Endodermal cell (in vitro differentiated cells): ENCODE results near the gene TMEM87A. TPM values are rescaled to one million over a fixed set of nuclear protein-coding genes. Genes with fewer than 3 reads are reported as not detected.

ENCODE experiments used
- DNase-seq: peaks from one replicate; pipeline ENCODE4 v3.0.0-alpha.2; 2017
- H3K27ac ChIP-seq: 2 replicates; pipeline ENCODE4 v1.5.1; 2013; ENCODE audit warnings: mild to moderate bottlenecking, low read depth, low read length, moderate library complexity
- H3K27me3 ChIP-seq: 2 replicates; pipeline ENCODE4 v1.6.1; 2013; ENCODE audit warnings: mild to moderate bottlenecking, low read length, moderate library complexity; ENCODE audit not compliant: insufficient read depth, control insufficient read depth, poor library complexity, severe bottlenecking
- H3K36me3 ChIP-seq: 2 replicates; pipeline ENCODE4 v1.7.0; 2013; ENCODE audit warnings: mild to moderate bottlenecking, low read length, moderate library complexity; ENCODE audit not compliant: control insufficient read depth, insufficient read depth
- H3K4me1 ChIP-seq: one replicate; pipeline ENCODE4 v1.7.0; 2013; ENCODE audit warnings: low read length; ENCODE audit not compliant: control insufficient read depth, insufficient read depth
- H3K4me3 ChIP-seq: 2 replicates; pipeline ENCODE4 v1.5.1; 2013; ENCODE audit warnings: mild to moderate bottlenecking, low read length, moderate library complexity
- H3K9ac ChIP-seq: 2 replicates; pipeline ENCODE4 v1.6.1; 2013; ENCODE audit warnings: mild to moderate bottlenecking, low read length, moderate library complexity; ENCODE audit not compliant: poor library complexity, severe bottlenecking; ENCODE audit errors: extremely low read depth
- H3K9me3 ChIP-seq: 2 replicates; pipeline ENCODE4 v1.6.1; 2013; ENCODE audit warnings: mild to moderate bottlenecking, low read length, moderate library complexity; ENCODE audit not compliant: control insufficient read depth
- H3K27ac Mint-ChIP-seq: 2 replicates; pipeline ENCODE4 v1.8.0; 2020; ENCODE audit warnings: mixed read lengths
- H3K27me3 Mint-ChIP-seq: 2 replicates; pipeline ENCODE4 v1.8.0; 2021; ENCODE audit warnings: mild to moderate bottlenecking, mixed read lengths; ENCODE audit not compliant: insufficient read depth
- H3K36me3 Mint-ChIP-seq: 2 replicates; pipeline ENCODE4 v1.8.0; 2020; ENCODE audit warnings: low read depth, mixed read lengths
- H3K4me1 Mint-ChIP-seq: 2 replicates; pipeline ENCODE4 v1.8.0; 2020; ENCODE audit warnings: mixed read lengths
- H3K4me3 Mint-ChIP-seq: 2 replicates; pipeline ENCODE4 v1.8.0; 2020; ENCODE audit warnings: mild to moderate bottlenecking, moderate library complexity, mixed read lengths
- H3K9me3 Mint-ChIP-seq: 2 replicates; pipeline ENCODE4 v1.8.0; 2020; ENCODE audit warnings: mild to moderate bottlenecking, mixed read lengths
- CTCF ChIP-seq: fragments of 200-600 bp; sonication (generic); conservative IDR thresholded peaks from 2 replicates; pipeline ENCODE4 v1.5.0; 2021; ENCODE audit warnings: antibody characterized with exemption, mild to moderate bottlenecking
- WGBS, 2 experiments: methylation state at CpG; one replicate each; pipeline versions ENCODE4 v1.1.5 to v1.1.7; 2013; ENCODE audit warnings: missing lambda C conversion rate in 2 of 2, mixed read lengths in 1 of 2; ENCODE audit not compliant: insufficient coverage in 1 of 2, insufficient read length in 1 of 2; 5-methylcytosine and 5-hydroxymethylcytosine counted together
- total RNA-seq, 2 donors: library from RNA; stranded (reverse); fragmentation: NEBNext Ultra II Directional in 1 of 2; extraction: Animal tissue kit (Norgen Biotek cat#: 25700) in 1 of 2; gene quantifications; 2 replicates in 1 of 2; 3 replicates in 1 of 2; pipeline ENCODE4 v1.2.1, GENCODE V29; 2021

TMEM87A gene
- total RNA-seq, 2 donors from 2014 or later = 33.7 to 37.4 TPM

GRCh38 chr15:42286445-42287029, 13.3 kb upstream of the TMEM87A start:
- no peak overlapping the region for H3K4me3 ChIP-seq
- no peaks in the 10 kb centered on the region for H3K9me3 Mint-ChIP-seq
- H3K27ac Mint-ChIP-seq = no peak overlapping the region
- TF ChIP-seq CTCF = no peak
- no peaks in the 10 kb centered on the region for H3K27me3 ChIP-seq
- DNase-seq = no peak
- no peaks in the 10 kb centered on the region for H3K36me3 ChIP-seq
- WGBS, 2 experiments = 85 to 96% methylated on average over 3 to 4 of the region's 4 CpGs
- no peaks in the 10 kb centered on the region for H3K27me3 Mint-ChIP-seq
- no peak overlapping the region for H3K27ac ChIP-seq
- no peaks in the 10 kb centered on the region for H3K4me1 Mint-ChIP-seq
- no peaks in the 10 kb centered on the region for H3K9me3 ChIP-seq
- no peaks in the 10 kb centered on the region for H3K4me1 ChIP-seq
- no peak overlapping the region for H3K4me3 Mint-ChIP-seq
- no peaks in the 10 kb centered on the region for H3K36me3 Mint-ChIP-seq
- H3K9ac ChIP-seq = no peak overlapping the region

GRCh38 chr15:42285034-42285433, 11.8 kb upstream of the TMEM87A start:
- no peak for TF ChIP-seq CTCF
- 83 to 85% methylated on average over 1 of the region's 1 CpG for WGBS, 2 experiments

GRCh38 chr15:42284551-42284950, 11.3 kb upstream of the TMEM87A start:
- Mint-ChIP-seq H3K27ac (no peak overlapping the region), H3K4me1 (no peaks in the 10 kb centered on the region), H3K9me3 (no peaks in the 10 kb centered on the region), H3K4me3 (no peak overlapping the region), H3K27me3 (no peaks in the 10 kb centered on the region), H3K36me3 (no peaks in the 10 kb centered on the region)
- DNase-seq = no peak
- Histone ChIP-seq H3K9ac (no peak overlapping the region), H3K4me3 (no peak overlapping the region), H3K9me3 (no peaks in the 10 kb centered on the region), H3K36me3 (no peaks in the 10 kb centered on the region), H3K4me1 (no peaks in the 10 kb centered on the region), H3K27me3 (no peaks in the 10 kb centered on the region), H3K27ac (no peak overlapping the region)
- TF ChIP-seq CTCF = no peak

More at GRCh38 chr15:42285034-42285433, 11.8 kb upstream of the TMEM87A start:
- H3K4me3 Mint-ChIP-seq = no peak overlapping the region
- no peaks in the 10 kb centered on the region for H3K36me3 Mint-ChIP-seq
- no peak overlapping the region for H3K4me3 ChIP-seq
- no peak for DNase-seq
- H3K27me3 ChIP-seq = no peaks in the 10 kb centered on the region
- H3K27ac ChIP-seq = no peak overlapping the region
- H3K36me3 ChIP-seq = no peaks in the 10 kb centered on the region
- no peaks in the 10 kb centered on the region for H3K27me3 Mint-ChIP-seq
- H3K9me3 Mint-ChIP-seq = no peaks in the 10 kb centered on the region
- no peaks in the 10 kb centered on the region for H3K9me3 ChIP-seq
- H3K4me1 Mint-ChIP-seq = no peaks in the 10 kb centered on the region
- no peak overlapping the region for H3K9ac ChIP-seq
- H3K4me1 ChIP-seq = no peaks in the 10 kb centered on the region
- H3K27ac Mint-ChIP-seq = no peak overlapping the region
